ENCODE measurements around the gene FGFRL1. TPM values are rescaled to one million over a fixed set of nuclear protein-coding genes. Genes with fewer than 3 reads are reported as not detected.

The FGFRL1 gene
- total RNA-seq, 1 experiment from 2014 or later, result 30.4 TPM

DNA sequence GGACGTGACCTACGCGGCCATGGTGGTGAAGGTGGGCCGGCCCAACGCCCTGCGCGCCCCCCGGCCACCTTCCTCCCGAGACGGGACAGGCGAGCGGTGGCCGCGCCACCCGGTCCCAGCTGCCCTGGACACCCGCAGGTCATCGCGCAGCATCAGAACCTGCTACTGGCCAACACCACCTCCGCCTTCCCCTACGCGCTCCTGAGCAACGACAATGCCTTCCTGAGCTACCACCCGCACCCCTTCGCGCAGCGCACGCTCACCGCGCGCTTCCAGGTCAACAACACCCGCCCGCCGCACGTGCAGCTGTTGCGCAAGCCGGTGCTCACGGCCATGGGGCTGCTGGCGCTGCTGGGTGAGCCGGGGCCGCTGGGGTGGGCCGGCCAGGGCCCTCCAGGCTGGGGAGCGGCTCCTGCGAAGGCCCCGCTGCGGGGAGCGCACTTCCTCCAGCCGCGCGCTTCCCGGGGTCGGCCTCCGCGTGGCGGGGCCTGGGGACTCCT is 9.2 kb upstream of the FGFRL1 start:
- intact Hi-C loops (cut with micrococcal nuclease; ENCODE audit: unreplicated experiment), result no loop called here
- TF ChIP-seq CTCF (conservative IDR thresholded peaks at IDR 0.05; ENCODE audit: low read depth, low read length) (no peak), EZH2 (IDR thresholded peaks at IDR 0.05; ENCODE audit: borderline replicate concordance, low read depth, low read length, poor library complexity, severe bottlenecking) (peak; percentile 100)
- POLR2A ChIA-PET (ENCODE audit: low non-redundant PET), result no interaction called here
- DNase-seq (ENCODE audit: low spot score), result no peak
- no TSS peak for BruUV-seq (replicated peaks)
- Histone ChIP-seq H3K36me3 (ENCODE audit: insufficient read depth, low read length, poor library complexity, severe bottlenecking) (no peaks in the 10 kb centered on the region), H3K4me1 (ENCODE audit: insufficient read depth, low read length, poor library complexity, severe bottlenecking) (peaks cover 13% of the 10 kb centered on the region), H3K4me3 (ENCODE audit: low read depth, low read length, poor library complexity, severe bottlenecking) (no peak overlapping the region), H3K27ac (ENCODE audit: low read depth, low read length, poor library complexity, severe bottlenecking) (no peak overlapping the region), H3K27me3 (replicated peaks; ENCODE audit: insufficient read depth, low read depth, low read length, poor library complexity) (peaks cover 91% of the 10 kb centered on the region), H3K9me3 (ENCODE audit: low read depth, low read length, poor library complexity, severe bottlenecking) (no peaks in the 10 kb centered on the region)
- CTCF ChIA-PET, result no interaction called here

GRCh38 chr4:1002631-1003251 is 8.7 kb upstream of the FGFRL1 start:
- H3K9me3 ChIP-seq (ENCODE audit: low read depth, low read length, poor library complexity, severe bottlenecking), result no peaks in the 10 kb centered on the region
- CTCF ChIA-PET, result no interaction called here
- H3K4me3 ChIP-seq (ENCODE audit: low read depth, low read length, poor library complexity, severe bottlenecking), result no peak overlapping the region
- no peak overlapping the region for H3K27ac ChIP-seq (ENCODE audit: low read depth, low read length, poor library complexity, severe bottlenecking)
- POLR2A ChIA-PET (ENCODE audit: low non-redundant PET), result no interaction called here
- intact Hi-C loops (cut with micrococcal nuclease; ENCODE audit: unreplicated experiment), result no loop called here
- H3K4me1 ChIP-seq (ENCODE audit: insufficient read depth, low read length, poor library complexity, severe bottlenecking), result peaks cover 9% of the 10 kb centered on the region
- TF ChIP-seq EZH2 (IDR thresholded peaks at IDR 0.05; ENCODE audit: borderline replicate concordance, low read depth, low read length, poor library complexity, severe bottlenecking) (peak; percentile 92), CTCF (conservative IDR thresholded peaks at IDR 0.05; ENCODE audit: low read depth, low read length) (no peak)
- DNase-seq (ENCODE audit: low spot score), result no peak
- BruUV-seq (replicated peaks), result no TSS peak
- H3K36me3 ChIP-seq (ENCODE audit: insufficient read depth, low read length, poor library complexity, severe bottlenecking), result no peaks in the 10 kb centered on the region
- peaks cover 91% of the 10 kb centered on the region for H3K27me3 ChIP-seq (replicated peaks; ENCODE audit: insufficient read depth, low read depth, low read length, poor library complexity)

DNA sequence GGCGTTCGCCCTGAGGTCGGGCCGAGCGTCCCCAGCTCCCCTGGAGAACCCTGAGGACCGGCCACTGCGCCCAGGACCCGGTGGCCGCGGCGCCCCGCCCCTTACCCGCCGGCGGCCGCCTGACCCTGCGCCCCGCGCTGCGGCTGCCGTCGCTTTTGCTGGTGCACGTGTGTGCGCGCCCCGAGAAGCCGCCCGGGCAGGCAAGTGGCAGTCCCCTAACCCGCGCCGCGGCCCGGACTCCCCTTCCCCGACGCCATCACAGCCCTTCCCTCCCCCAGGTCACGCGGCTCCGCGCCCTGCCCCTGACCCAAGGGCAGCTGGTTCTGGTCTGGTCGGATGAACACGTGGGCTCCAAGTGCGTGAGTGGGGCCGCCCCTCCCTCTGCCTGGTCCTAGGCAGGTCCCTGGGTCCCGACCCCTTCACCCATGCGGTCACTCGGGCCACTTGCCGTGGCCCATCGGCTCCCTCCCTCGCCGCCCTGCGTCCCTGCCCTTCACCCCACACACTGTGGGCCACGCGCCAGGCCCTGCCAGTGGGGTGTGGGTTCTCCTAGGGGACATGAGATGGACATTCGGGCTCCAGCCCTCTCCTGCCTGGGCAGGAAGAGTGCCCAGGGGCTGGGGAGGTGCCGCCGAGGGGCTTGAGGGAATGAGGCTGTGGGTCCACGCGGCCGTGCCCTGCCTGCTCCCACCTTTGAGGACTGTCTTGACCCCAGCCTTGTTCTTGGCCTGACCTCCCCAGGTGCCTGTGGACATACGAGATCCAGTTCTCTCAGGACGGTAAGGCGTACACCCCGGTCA is 8.0 kb upstream of the FGFRL1 start:
- POLR2A ChIA-PET (ENCODE audit: low non-redundant PET), result no interaction called here
- intact Hi-C loops (cut with micrococcal nuclease; ENCODE audit: unreplicated experiment), result no loop called here
- H3K27me3 ChIP-seq (replicated peaks; ENCODE audit: insufficient read depth, low read depth, low read length, poor library complexity), result peaks cover 91% of the 10 kb centered on the region
- CTCF ChIA-PET, result no interaction called here
- TF ChIP-seq EZH2 (IDR thresholded peaks at IDR 0.05; ENCODE audit: borderline replicate concordance, low read depth, low read length, poor library complexity, severe bottlenecking) (peak; percentile 47), CTCF (conservative IDR thresholded peaks at IDR 0.05; ENCODE audit: low read depth, low read length) (no peak)
- no TSS peak for BruUV-seq (replicated peaks)
- H3K4me3 ChIP-seq (ENCODE audit: low read depth, low read length, poor library complexity, severe bottlenecking), result no peak overlapping the region
- H3K36me3 ChIP-seq (ENCODE audit: insufficient read depth, low read length, poor library complexity, severe bottlenecking), result no peaks in the 10 kb centered on the region
- no peak overlapping the region for H3K27ac ChIP-seq (ENCODE audit: low read depth, low read length, poor library complexity, severe bottlenecking)
- no peaks in the 10 kb centered on the region for H3K9me3 ChIP-seq (ENCODE audit: low read depth, low read length, poor library complexity, severe bottlenecking)
- DNase-seq (ENCODE audit: low spot score), result no peak
- H3K4me1 ChIP-seq (ENCODE audit: insufficient read depth, low read length, poor library complexity, severe bottlenecking), result peaks cover 8% of the 10 kb centered on the region
